Activated B cell treated with CpG ODN at 0.5 μM for 24 hours (primary cell): Measurements from ENCODE around the gene NMBR. TPM values are rescaled to one million over a fixed set of nuclear protein-coding genes. Genes with fewer than 3 reads are reported as not detected.
"Not testable (repeated sequence)": the region's sequence is repeated elsewhere in the genome, so short reads cannot be mapped to it uniquely, and the experiment has no call there.

ENCODE experiments used
- ATAC-seq: fragments of 200-7000 bp; cut with Tn5 transposase; one replicate; pipeline ENCODE4 v1.10.0; 2021; ENCODE audit warnings: low read depth, mild to moderate bottlenecking, moderate library complexity
- CTCF ChIA-PET: fragments of 350-600 bp; sonication (Branson Sonifier 250); formaldehyde crosslinking; loops from one replicate; lab custom pipeline; 2021; ENCODE audit warnings: antibody characterized with exemption; lab: Charles Lee
- POLR2A ChIA-PET: fragments of 350-600 bp; sonication (Branson Sonifier 250); formaldehyde crosslinking; loops from one replicate; lab custom pipeline; 2021; ENCODE audit warnings: antibody characterized with exemption; lab: Charles Lee
- DNase-seq: peaks from one replicate; pipeline ENCODE4 v3.0.0; 2022
- H3K27ac Mint-ChIP-seq: one replicate; pipeline ENCODE4 v1.8.0; 2020; ENCODE audit warnings: mixed read lengths
- H3K27me3 Mint-ChIP-seq: one replicate; pipeline ENCODE4 v1.8.0; 2021; ENCODE audit warnings: mixed read lengths
- H3K36me3 Mint-ChIP-seq: one replicate; pipeline ENCODE4 v1.8.0; 2021; ENCODE audit warnings: low read depth, mixed read lengths
- H3K4me1 Mint-ChIP-seq: one replicate; pipeline ENCODE4 v1.8.0; 2021; ENCODE audit warnings: mixed read lengths
- H3K4me3 Mint-ChIP-seq: one replicate; pipeline ENCODE4 v1.8.0; 2020; ENCODE audit warnings: mild to moderate bottlenecking, mixed read lengths
- H3K9me3 Mint-ChIP-seq: one replicate; pipeline ENCODE4 v1.8.0; 2020; ENCODE audit warnings: mixed read lengths
- intact Hi-C: fragments of 100-400 bp; cut with micrococcal nuclease; formaldehyde crosslinking; loops from one replicate; pipeline ENCODE4 v1.15.1; 2024
- total RNA-seq: library from RNA; stranded (reverse); gene quantifications from 2 replicates; pipeline ENCODE4 v1.2.3, GENCODE V29; 2022
- TF ChIP-seq, protein P1 (sequence below): fragments of 200-600 bp; IDR thresholded peaks from one replicate; pipeline ENCODE4 v1.8.0; 2022; ENCODE audit warnings: antibody characterized with exemption, mild to moderate bottlenecking

Gene NMBR
- total RNA-seq, 1 donor from 2014 or later, result not detected

DNA sequence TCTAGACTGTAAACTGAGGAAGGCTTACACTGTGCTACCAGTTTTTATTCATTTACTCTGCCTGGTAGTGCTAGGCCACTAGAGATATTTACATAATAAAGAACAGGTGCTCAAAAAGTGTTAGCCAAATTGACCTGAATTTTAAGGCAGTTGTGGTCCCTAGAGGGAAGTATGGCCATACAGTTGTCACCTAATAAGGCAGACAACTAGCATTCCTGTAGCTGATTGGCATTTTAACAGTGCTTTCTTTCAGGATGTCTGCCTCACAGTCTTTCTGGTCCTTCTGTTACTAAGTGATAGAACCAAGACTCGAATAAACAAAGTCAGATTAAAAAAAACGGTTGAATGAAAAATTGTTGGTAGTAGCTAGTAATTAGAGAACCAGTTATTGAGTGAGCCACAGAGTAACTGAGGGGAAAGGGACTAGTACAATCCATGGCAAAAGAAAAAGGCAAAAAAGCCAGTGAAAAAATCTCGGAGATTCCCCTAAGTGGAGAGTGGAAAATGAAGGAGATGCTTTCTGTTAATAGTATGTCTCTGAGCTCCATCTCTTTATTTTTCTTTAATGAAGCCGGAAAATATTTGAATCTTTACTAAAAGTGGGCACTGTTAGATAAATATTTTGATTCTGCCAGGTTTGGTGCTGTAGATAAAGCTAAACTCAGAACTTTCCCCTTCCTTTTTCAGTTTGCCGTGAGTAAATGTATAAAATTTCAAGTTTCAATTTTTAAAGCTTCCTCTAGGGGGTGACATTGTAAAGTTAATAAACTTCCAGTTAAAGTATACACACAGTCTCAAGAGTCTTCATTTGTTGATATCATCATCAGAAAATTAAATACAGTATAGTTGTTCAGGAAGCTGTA, 9.2 kb upstream of the NMBR start:
- intact Hi-C loops, result no loop called here
- no peak for ATAC-seq
- ChIA-PET POLR2A (interaction anchor here (0.9 kb wide), 1 partner anchor 9 kb away, joined by 3 read pairs; the partner anchor contains the start of gene NMBR), CTCF (interaction anchor here (1.2 to 1.9 kb wide), 4 partner anchors 9 to 41 kb away, joined by 3 to 9 read pairs (median 4); partner anchors contain the start of genes NMBR and VTA1)
- no peak overlapping the region for H3K4me3 Mint-ChIP-seq
- H3K36me3 Mint-ChIP-seq, result peaks cover 15% of the 10 kb centered on the region
- H3K4me1 Mint-ChIP-seq, result peaks cover 42% of the 10 kb centered on the region
- no peak overlapping the region for H3K27ac Mint-ChIP-seq
- no peaks in the 10 kb centered on the region for H3K27me3 Mint-ChIP-seq
- no peak for DNase-seq
- H3K9me3 Mint-ChIP-seq, result no peaks in the 10 kb centered on the region
- TF ChIP-seq, protein P1, sequence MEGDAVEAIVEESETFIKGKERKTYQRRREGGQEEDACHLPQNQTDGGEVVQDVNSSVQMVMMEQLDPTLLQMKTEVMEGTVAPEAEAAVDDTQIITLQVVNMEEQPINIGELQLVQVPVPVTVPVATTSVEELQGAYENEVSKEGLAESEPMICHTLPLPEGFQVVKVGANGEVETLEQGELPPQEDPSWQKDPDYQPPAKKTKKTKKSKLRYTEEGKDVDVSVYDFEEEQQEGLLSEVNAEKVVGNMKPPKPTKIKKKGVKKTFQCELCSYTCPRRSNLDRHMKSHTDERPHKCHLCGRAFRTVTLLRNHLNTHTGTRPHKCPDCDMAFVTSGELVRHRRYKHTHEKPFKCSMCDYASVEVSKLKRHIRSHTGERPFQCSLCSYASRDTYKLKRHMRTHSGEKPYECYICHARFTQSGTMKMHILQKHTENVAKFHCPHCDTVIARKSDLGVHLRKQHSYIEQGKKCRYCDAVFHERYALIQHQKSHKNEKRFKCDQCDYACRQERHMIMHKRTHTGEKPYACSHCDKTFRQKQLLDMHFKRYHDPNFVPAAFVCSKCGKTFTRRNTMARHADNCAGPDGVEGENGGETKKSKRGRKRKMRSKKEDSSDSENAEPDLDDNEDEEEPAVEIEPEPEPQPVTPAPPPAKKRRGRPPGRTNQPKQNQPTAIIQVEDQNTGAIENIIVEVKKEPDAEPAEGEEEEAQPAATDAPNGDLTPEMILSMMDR, result no peak

DNA sequence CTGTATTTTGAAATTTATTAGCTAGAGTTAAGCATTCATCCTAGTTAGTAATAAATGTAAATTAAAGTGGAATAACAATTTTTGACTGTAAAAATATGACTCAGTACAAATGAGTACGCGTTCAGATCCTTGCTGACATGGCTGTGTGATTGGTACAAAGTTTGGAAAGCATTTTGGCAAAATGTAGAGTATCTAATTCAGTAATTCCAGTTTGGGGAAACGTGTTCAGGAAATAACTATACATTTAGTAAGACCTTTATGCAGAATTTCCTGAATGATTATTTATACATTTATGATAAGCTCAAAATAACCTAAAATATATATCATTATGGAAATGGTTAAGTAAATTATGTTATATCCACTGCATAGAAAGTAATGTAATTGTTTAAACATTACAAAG, 8.2 kb upstream of the NMBR start:
- ATAC-seq (no peak), DNase-seq (no peak)
- peaks cover 21% of the 10 kb centered on the region for H3K36me3 Mint-ChIP-seq
- ChIA-PET CTCF (interaction anchor here (1.2 to 1.9 kb wide), 4 partner anchors 8 to 31 kb away, joined by 3 to 9 read pairs (median 4); partner anchors contain the start of genes NMBR and VTA1), POLR2A (interaction anchor here (0.9 kb wide), 1 partner anchor 8 kb away, joined by 3 read pairs; the partner anchor contains the start of gene NMBR)
- no peaks in the 10 kb centered on the region for H3K27me3 Mint-ChIP-seq
- no peaks in the 10 kb centered on the region for H3K9me3 Mint-ChIP-seq
- intact Hi-C loops, result no loop called here
- peaks cover 46% of the 10 kb centered on the region for H3K4me1 Mint-ChIP-seq
- H3K27ac Mint-ChIP-seq, result no peak overlapping the region
- TF ChIP-seq, protein P1, result no peak
- no peak overlapping the region for H3K4me3 Mint-ChIP-seq

DNA sequence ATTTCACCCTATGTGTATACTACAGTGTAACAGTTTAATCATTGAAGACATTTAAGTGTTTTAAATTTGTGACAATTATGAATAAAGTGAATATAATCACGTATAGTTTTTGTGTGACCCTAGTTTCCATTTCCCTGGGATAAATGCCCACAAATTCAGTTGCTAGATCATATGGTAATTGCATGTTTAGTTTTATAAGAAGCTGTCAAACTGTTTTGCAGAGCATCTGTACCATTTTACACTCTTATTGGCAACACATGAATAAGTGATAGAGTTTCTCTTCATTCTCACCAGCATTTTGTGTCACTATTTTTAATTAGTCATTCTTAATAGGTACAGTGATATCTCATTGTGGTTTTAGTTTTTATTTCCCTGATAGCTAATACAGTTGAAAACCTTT, 7.4 kb upstream of the NMBR start:
- no peaks in the 10 kb centered on the region for H3K9me3 Mint-ChIP-seq
- POLR2A ChIA-PET, result no interaction called here
- no peak overlapping the region for H3K4me3 Mint-ChIP-seq
- no peaks in the 10 kb centered on the region for H3K27me3 Mint-ChIP-seq
- H3K27ac Mint-ChIP-seq, result no peak overlapping the region
- TF ChIP-seq, protein P1, result no peak
- ATAC-seq (no peak), DNase-seq (no peak)
- intact Hi-C loops, result no loop called here
- CTCF ChIA-PET, result interaction anchor here (1.3 kb wide), 1 partner anchor 9 kb away, joined by 3 read pairs; no protein-coding TSS in a partner anchor
- H3K4me1 Mint-ChIP-seq, result peaks cover 49% of the 10 kb centered on the region
- H3K36me3 Mint-ChIP-seq, result peaks cover 22% of the 10 kb centered on the region

DNA sequence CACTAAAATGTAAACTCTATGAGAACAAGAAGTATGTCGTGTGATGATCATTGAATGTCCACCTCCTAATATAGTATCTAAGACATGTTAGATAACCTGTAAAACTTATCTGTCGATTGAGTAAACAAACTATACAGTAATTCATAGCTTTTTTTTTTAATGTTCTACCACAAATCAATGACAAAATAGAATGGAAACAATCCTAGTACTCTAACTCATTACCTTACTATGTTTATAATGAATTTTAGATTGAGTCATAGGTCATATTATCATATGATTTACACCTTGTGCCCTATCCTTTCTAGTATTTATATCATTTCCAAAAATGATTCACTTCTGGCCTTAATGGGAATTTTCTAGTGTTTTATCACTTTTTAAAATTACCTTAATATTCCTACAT, 6.3 kb upstream of the NMBR start:
- TF ChIP-seq, protein P1, result no peak
- Mint-ChIP-seq H3K27me3 (no peaks in the 10 kb centered on the region), H3K4me1 (peaks cover 60% of the 10 kb centered on the region), H3K9me3 (no peaks in the 10 kb centered on the region), H3K4me3 (no peak overlapping the region), H3K27ac (no peak overlapping the region), H3K36me3 (peaks cover 26% of the 10 kb centered on the region)
- intact Hi-C loops, result no loop called here
- ChIA-PET POLR2A (no interaction called here), CTCF (no interaction called here)
- ATAC-seq, result no peak
- no peak for DNase-seq

DNA sequence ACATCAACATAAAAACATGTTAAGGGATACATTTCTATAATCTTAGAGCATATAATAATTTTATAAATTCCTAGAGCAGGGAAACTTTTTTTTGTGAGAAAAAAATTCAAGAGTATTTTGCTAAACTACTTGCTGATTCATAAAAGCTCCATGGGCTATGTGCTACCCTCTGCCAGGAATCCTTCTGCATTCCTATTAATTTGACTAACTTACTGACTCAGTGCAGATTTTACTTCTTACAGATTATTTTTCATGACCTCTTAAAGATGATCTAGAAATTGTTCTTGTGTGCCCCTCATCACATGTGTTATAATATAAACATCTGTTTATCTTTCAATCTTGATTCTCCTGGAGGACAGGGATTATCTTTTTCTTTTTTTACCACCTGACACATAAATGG, 5.8 kb upstream of the NMBR start:
- ATAC-seq, result no peak
- Mint-ChIP-seq H3K9me3 (no peaks in the 10 kb centered on the region), H3K27me3 (no peaks in the 10 kb centered on the region), H3K27ac (no peak overlapping the region), H3K4me1 (peaks cover 64% of the 10 kb centered on the region), H3K36me3 (peaks cover 26% of the 10 kb centered on the region), H3K4me3 (no peak overlapping the region)
- TF ChIP-seq, protein P1, result no peak
- DNase-seq, result no peak
- ChIA-PET CTCF (no interaction called here), POLR2A (no interaction called here)
- intact Hi-C loops, result no loop called here

DNA sequence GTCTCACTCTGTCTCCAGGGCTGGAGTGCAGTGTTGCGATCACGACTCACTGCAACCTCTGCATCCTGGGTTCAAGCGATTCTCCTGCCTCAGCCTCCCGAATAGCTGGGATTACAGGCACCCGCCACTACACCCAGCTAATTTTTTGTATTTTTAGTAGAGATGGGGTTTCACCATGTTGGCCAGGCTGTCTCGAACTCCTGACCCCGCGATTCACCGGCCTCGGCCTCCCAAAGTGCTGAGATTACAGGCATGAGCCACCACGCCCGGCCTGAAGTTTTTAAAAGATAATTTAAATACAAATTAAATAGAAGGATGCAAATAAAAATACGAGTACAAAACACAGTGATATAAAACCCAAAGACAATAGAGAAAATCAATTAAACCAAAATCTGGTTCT, 5.4 kb downstream of the NMBR start:
- H3K4me1 Mint-ChIP-seq, H3K36me3 Mint-ChIP-seq, H3K27me3 Mint-ChIP-seq, POLR2A ChIA-PET, DNase-seq, CTCF ChIA-PET, H3K4me3 Mint-ChIP-seq, H3K9me3 Mint-ChIP-seq, H3K27ac Mint-ChIP-seq, ATAC-seq, intact Hi-C loops: not testable (repeated sequence)
